ENCODE measurements around the gene STPG1.

The STPG1 gene

DNA sequence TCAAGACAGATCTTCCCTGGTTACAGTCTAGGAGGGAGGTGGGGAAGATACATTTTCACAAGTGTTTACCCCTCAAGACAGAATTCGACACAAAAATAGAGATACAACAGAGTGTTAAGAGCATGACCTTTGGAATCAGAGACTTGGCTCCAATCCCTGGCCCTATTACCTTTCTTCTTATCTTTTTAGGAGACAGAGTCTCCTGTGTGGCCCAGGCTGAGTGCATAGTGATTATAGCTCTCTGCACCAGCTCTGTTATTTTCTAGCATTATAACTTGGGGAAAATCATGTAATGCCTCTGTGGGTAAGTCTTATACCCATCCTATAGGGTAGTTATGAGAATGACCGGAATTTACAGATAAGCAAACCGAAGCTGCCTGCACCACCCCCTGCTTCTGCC, 11.9 kb upstream of the STPG1 start:
- DNase-seq (ENCODE audit: extremely low read depth, low read depth), result no peak
- TF ChIP-seq, protein P1, sequence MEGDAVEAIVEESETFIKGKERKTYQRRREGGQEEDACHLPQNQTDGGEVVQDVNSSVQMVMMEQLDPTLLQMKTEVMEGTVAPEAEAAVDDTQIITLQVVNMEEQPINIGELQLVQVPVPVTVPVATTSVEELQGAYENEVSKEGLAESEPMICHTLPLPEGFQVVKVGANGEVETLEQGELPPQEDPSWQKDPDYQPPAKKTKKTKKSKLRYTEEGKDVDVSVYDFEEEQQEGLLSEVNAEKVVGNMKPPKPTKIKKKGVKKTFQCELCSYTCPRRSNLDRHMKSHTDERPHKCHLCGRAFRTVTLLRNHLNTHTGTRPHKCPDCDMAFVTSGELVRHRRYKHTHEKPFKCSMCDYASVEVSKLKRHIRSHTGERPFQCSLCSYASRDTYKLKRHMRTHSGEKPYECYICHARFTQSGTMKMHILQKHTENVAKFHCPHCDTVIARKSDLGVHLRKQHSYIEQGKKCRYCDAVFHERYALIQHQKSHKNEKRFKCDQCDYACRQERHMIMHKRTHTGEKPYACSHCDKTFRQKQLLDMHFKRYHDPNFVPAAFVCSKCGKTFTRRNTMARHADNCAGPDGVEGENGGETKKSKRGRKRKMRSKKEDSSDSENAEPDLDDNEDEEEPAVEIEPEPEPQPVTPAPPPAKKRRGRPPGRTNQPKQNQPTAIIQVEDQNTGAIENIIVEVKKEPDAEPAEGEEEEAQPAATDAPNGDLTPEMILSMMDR (IDR thresholded peaks at IDR 0.05; ENCODE audit: low read depth, low read length), result no peak

GRCh38 chr1:24424990-24425389, 11.4 kb upstream of the STPG1 start:
- DNase-seq (ENCODE audit: extremely low read depth, low read depth), result no peak
- TF ChIP-seq, protein P1 (IDR thresholded peaks at IDR 0.05; ENCODE audit: low read depth, low read length), result no peak

GRCh38 chr1:24424207-24424606, 10.6 kb upstream of the STPG1 start:
- TF ChIP-seq, protein P1 (IDR thresholded peaks at IDR 0.05; ENCODE audit: low read depth, low read length), result no peak
- DNase-seq (ENCODE audit: extremely low read depth, low read depth), result no peak

GRCh38 chr1:24421502-24421901, 7.9 kb upstream of the STPG1 start:
- TF ChIP-seq, protein P1 (IDR thresholded peaks at IDR 0.05; ENCODE audit: low read depth, low read length), result no peak

DNA sequence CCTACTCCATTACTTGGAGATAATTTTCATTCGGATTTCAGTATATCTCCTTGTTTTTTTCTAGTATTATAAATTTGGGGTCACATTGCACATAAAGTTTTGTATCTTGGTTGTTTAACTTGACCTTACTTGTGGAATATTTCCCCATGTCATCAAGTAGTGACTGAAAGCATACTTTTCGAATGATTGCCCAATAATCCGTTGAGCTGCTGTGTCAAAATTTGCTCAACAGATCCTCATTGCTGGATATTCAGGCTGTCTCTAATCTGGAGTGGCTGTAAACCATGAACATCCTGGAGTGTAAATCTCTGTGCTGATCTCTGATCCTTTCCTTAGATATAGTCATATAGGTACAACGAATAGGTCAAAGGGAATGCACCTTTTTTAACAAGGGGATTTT, 7.0 kb upstream of the STPG1 start:
- TF ChIP-seq, protein P1 (IDR thresholded peaks at IDR 0.05; ENCODE audit: low read depth, low read length), result no peak
- DNase-seq (ENCODE audit: extremely low read depth, low read depth), result no peak

More at GRCh38 chr1:24421502-24421901, 7.9 kb upstream of the STPG1 start:
- DNase-seq (ENCODE audit: extremely low read depth, low read depth), result no peak

DNA sequence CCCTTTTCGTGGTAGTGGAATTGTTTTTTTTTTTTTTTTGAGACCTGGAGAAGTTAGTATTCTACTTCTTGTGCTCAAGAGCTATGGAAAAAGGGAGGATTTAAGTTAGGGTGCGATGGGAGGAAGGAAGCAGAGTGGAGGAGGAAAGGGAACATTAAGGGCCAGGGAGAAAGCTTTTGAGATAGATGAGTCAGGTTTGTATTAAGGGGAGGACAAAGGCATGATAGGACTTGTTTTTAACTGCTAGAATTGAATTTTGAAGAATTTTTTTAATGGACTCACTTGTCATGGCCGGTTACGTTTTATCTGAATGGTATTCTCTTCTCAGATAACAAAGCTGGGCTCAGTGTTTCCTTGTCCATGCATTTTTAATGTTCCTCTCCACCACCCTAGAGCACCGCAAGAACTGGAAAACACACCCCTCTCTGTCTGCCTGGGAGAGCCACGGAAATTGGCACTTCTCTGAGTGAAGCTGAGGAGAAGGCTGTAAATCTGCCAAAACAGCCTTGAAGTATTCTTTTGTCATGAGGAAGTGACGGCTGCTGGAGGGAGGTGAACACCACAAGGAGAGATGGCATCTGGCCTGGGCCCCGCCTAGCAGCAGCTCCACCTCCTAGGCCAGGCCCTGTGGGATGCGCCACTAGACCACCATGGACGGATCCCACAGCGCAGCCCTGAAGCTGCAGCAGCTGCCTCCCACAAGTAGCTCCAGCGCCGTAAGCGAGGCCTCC, 5.5 kb upstream of the STPG1 start:
- TF ChIP-seq, protein P1 (IDR thresholded peaks at IDR 0.05; ENCODE audit: low read depth, low read length), result no peak

GRCh38 chr1:24417681-24418080, 4.1 kb upstream of the STPG1 start:
- no peak for DNase-seq (ENCODE audit: extremely low read depth, low read depth)
- TF ChIP-seq, protein P1 (IDR thresholded peaks at IDR 0.05; ENCODE audit: low read depth, low read length), result no peak

More for the DNA sequence above, 5.5 kb upstream of the STPG1 start:
- DNase-seq (ENCODE audit: extremely low read depth, low read depth), result no peak
